Mucosa of descending colon (tissue), 3 donors: Measurements from ENCODE around the gene SCAF8. TPM values are rescaled to one million over a fixed set of nuclear protein-coding genes. Genes with fewer than 3 reads are reported as not detected.

Source experiments
- ATAC-seq: fragments of 200-7000 bp; cut with Tn5 transposase; one replicate; pipeline ENCODE4 v1.9.1; 2020; ENCODE audit warnings: mild to moderate bottlenecking, moderate library complexity
- DNase-seq, 3 donors: peaks; one replicate each; pipeline ENCODE4 v3.0.0-alpha.2; 2020
- H3K36me3 ChIP-seq: fragments of 200-600 bp; one replicate; pipeline ENCODE4 v1.8.0; 2021; ENCODE audit warnings: low read depth, mild to moderate bottlenecking
- H3K4me1 ChIP-seq: fragments of 200-600 bp; one replicate; pipeline ENCODE4 v1.8.0; 2021; ENCODE audit warnings: low read depth, mild to moderate bottlenecking
- H3K4me3 ChIP-seq: fragments of 200-600 bp; one replicate; pipeline ENCODE4 v1.8.0; 2021; ENCODE audit warnings: mild to moderate bottlenecking
- H3K9me3 ChIP-seq: fragments of 200-600 bp; one replicate; pipeline ENCODE4 v1.8.0; 2021; ENCODE audit warnings: mild to moderate bottlenecking
- CTCF ChIP-seq: fragments of 200-600 bp; IDR thresholded peaks from one replicate; pipeline ENCODE4 v1.8.0; 2022; ENCODE audit warnings: antibody characterized with exemption, mild to moderate bottlenecking
- intact Hi-C, 2 donors: fragments of 100-400 bp; cut with DNase I in 1 of 2; cut with micrococcal nuclease in 1 of 2; formaldehyde crosslinking; loops; one replicate each; pipeline versions ENCODE4 v1.11.0 to v1.11.1; 2022; cut with DNase I, micrococcal nuclease
- long read RNA-seq, 2 donors: library from polyadenylated mRNA; unstranded; transcript quantifications; one replicate each; pipeline ENCODE4 v2.0.0, GENCODE V29; 2019 to 2021
- total RNA-seq, 3 donors: library from RNA; stranded (reverse); fragmentation: NEBNext Ultra II Directional in 2 of 3; extraction: Animal tissue kit (Norgen Biotek cat#: 25700) in 2 of 3; gene quantifications; one replicate each; pipeline versions ENCODE4 v1.2.1 to v1.2.4, GENCODE V29; 2021 to 2023
- donor health status: DM: no; HTN: no; CAD: no; lungs with moderate emphysema.
- donor health status: DM: no; HTN: no; CAD: no.
- donor health status: DM: no; HTN: yes; CAD: no.

The SCAF8 gene
- 10 to 100 TPM; 36.4 to 48.6 (median 45.0) TPM for total RNA-seq
- long read RNA-seq, donor 1, full-length matches to known transcripts: 1 of 9 reads
- long read RNA-seq, donor 1, partial matches to known transcripts: 2 of 9 reads
- long read RNA-seq, donor 1, other reads (novel, unspliced or antisense): 6 of 9 reads
- long read RNA-seq, donor 2, partial matches to known transcripts: 1 of 3 reads
- long read RNA-seq, donor 2, other reads (novel, unspliced or antisense): 2 of 3 reads

DNA sequence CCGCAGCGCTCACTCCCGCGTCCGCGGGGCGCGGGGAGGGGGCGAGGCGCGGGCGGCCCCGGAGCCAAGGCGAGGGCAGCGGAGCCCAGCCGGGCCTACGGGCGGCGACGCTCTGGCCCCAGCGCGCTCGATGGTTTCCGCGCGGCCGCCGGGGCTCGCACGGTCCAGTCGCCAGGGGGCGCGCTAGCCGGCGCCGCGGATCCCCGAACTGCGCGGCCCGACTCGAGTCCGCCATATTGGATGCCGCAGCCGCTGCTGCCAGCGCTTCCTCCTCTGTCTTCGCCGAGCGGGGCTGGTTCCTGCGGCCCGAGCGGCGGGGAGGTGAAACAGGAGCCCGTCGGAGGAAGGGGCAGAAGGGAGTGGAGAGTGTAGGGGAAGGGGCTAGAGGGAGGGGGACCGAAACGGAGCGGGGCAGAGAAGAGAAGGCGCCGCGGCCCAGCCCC is at the start of gene SCAF8:
TSS of gene SCAF8 (plus strand) at position 234 of the 443 bp plus-strand sequence. CDS start 485 bp downstream, outside the sequence.
- ATAC-seq: peak; percentile 90
- intact Hi-C loops: no loop called here

DNA sequence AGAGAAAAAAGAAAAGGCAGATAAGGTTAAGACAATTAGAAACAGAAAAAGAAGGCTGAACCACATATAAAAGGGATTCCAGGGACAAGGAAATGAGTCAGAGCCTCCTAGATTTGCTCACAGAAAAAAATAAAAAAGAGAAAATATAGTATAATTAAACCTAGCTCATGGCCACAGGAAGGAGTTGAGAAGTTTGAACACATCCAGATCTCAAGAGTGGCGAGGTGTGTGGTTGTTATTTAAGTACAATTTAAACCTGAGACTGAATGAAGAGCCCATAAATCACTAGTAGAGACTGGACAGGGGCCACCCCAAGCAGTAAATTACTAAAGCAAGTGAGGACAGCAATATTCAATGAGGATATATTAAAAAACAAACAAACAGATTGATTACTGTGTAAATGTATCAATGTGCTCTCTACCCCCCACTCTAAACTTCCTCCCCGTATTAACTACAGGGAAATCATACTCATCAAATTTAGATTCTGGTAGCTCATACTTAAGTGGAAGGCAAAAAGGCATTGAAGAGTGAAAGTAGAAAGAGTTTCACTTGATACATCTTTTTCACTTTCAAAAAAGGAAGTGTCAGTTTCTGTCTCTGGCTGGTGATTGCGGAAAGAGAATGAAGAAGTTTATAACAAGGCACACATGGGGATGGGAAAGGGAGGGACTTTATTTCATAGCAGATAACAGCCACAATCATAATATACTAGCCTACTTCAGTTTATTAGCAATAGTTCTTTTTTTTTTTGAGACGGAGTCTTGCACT is 49.3 kb upstream of the SCAF8 start:
- TF ChIP-seq CTCF: no peak
- no peaks in the 10 kb centered on the region for H3K36me3 ChIP-seq
- peaks cover 10% of the 10 kb centered on the region for H3K4me1 ChIP-seq
- ATAC-seq: peak; percentile 86
- peak in 1 of 3 donors; percentile 20 for DNase-seq
- intact Hi-C loops: loop anchor here in 1 of 2 donors (5.0 kb wide), 1 partner anchor 33 kb away; no protein-coding TSS in a partner anchor
- no peak overlapping the region for H3K4me3 ChIP-seq
- H3K9me3 ChIP-seq: no peaks in the 10 kb centered on the region

More for the DNA sequence above, at the start of gene SCAF8:
- DNase-seq: peak; percentile 84 to 91 (median 88)
- no peaks in the 10 kb centered on the region for H3K9me3 ChIP-seq
- H3K36me3 ChIP-seq: no peaks in the 10 kb centered on the region
- peaks cover 35% of the 10 kb centered on the region for H3K4me1 ChIP-seq
- H3K4me3 ChIP-seq: peak within 1 kb of the TSS; percentile 91
- peak; percentile 95 for TF ChIP-seq CTCF

DNA sequence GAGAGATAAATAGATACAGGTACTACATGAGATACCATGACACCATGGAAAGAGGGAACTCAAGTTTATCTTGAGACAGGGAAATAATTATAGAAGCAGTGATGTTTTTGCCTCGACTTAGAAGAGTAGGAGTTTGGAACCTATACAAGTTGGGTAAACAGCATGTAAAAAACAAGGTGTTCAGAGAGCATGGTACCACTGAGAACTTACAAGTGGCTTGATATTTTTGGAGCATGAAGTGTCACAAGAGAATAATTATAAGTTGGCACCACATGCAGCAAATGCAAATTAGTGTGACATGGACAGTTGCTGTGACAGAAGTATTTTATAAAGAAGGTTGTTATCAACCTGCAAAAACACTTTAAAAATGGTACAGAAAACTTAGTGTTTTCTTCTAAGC is 47.1 kb upstream of the SCAF8 start:
- H3K36me3 ChIP-seq: no peaks in the 10 kb centered on the region
- H3K9me3 ChIP-seq: no peaks in the 10 kb centered on the region
- no peak overlapping the region for H3K4me3 ChIP-seq
- DNase-seq (no peak), ATAC-seq (no peak)
- peaks cover 10% of the 10 kb centered on the region for H3K4me1 ChIP-seq
- intact Hi-C loops: no loop called here
- TF ChIP-seq CTCF: no peak

DNA sequence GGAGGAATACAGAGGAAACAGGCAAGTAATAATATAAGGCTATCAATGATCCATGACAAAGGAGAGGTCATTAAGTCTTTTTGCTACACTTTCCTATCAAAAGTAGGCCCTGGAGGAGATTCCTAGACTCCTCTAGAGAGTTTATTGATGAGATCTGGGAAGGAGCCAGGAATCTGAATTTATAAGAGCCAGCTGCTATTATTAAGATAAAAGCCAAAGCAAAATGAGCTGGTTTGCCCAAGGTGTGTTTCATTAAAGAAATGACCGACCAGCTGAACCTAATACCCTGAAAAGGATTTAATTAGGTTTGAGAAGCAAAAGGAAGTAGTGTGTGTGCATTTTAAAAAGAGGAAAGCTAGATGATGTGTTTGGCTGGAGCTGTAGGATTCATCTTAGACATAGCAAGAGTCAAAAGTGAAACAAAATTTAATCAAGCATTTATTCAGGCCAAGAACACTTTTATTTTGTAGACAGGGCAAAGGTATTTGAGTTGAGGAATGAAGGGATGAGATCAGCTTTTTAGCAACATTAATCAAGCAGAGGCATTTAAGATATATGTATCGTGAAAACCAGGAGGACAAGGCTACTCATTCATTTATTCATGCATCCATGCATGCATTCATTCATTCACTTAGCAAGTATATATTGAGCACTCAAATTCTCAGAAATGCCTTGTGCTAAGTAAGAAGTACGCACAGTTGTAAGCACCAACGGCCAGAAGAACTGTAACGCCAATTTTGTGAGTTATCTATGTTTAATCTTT is 43.5 kb upstream of the SCAF8 start:
- Histone ChIP-seq H3K9me3 (no peaks in the 10 kb centered on the region), H3K4me1 (peaks cover under 1% of the 10 kb centered on the region), H3K36me3 (no peaks in the 10 kb centered on the region), H3K4me3 (no peak overlapping the region)
- DNase-seq (no peak), ATAC-seq (no peak)
- intact Hi-C loops: no loop called here
- no peak for TF ChIP-seq CTCF

DNA sequence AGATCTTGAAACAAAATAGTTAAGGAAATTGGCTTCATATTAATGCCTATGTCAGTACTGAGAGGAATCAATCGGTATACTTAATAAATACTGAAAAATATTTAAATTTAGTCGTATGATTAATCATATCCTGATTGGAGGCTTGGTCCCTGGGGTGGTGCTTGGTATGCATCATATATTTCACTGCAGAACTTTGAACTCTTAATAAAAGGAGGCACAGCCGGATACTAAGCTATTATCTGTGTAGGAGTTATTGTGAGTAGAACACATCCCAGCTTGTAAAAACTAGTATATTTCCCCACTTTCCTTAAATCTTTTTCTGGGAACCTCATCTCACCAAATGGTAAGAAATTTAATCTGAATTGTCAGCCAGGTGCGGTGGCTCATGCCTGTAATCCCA is 42.4 kb upstream of the SCAF8 start:
- TF ChIP-seq CTCF: no peak
- intact Hi-C loops: no loop called here
- Histone ChIP-seq H3K9me3 (no peaks in the 10 kb centered on the region), H3K36me3 (no peaks in the 10 kb centered on the region), H3K4me3 (no peak overlapping the region), H3K4me1 (no peaks in the 10 kb centered on the region)
- peak; percentile 72 for ATAC-seq
- DNase-seq: no peak
